ENCODE results near the gene STYXL1.

STYXL1 gene

DNA sequence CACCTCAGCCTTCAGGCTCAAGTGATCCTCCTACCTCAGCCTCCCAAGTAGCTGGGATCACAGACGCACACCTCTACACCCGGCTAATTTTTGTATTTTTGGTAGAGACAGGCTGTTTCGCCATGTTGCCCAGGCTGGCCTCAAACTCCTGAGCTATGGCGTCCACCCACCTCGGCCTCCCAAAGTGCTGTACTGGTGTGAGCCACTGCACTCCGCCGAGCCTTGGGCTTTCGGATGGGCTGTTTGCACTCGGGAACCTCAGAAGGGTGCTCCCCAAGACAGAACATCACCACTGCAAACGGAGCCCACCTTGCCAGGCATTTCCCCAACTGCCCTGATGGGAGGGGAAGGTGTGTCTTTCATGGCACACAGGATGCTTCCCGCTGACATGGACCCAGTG, 80.7 kb downstream of the STYXL1 start:
- H3K27ac Mint-ChIP-seq: peak overlapping the region in 1 of 2 donors; percentile 49

DNA sequence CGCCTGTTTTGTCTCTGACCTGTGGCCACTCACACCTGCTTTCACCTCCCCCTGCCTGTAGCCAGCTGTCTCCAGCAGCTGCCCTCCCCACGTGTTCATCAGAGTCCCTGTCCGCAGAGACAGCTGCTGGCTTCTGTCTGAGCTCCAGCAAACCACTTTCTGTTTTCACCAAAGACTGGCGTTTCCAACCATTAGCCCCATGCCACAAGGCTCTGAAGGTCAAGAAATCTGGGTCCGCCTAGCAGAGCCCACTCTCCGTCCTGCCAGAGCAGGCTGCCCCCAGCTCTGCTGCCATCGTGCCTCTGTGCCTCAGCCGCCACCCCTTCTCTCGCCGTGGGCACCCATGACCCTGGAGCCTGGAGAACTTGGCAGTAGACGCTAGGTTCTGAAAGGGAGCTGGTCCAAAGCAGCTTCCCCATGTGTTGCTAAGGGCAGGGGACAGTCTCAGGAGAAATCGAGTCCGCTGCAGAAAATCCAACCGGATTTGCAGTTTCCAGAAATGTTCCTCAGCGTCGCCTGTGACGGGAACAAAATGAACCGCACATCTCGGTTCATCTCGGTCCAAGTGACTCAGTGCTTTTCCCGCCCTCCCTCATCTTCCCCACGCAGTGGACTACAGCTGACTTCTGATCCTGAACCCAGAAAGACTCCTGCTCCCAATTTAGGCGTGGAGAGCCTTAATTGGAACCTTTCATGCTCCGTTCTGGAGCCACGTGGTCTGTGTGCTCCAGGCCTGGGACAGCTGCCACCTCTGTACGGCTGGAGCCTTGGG, 81.4 kb downstream of the STYXL1 start:
- Mint-ChIP-seq H3K27me3 (no peaks in the 10 kb centered on the region), H3K4me3 (no peak overlapping the region), H3K36me3 (ENCODE audit: insufficient read depth) (peaks cover 15% of the 10 kb centered on the region), H3K4me1 (ENCODE audit: low read depth in 2 of 2) (peaks cover 0 to 4% of the 10 kb centered on the region in 2 donors), H3K9me3 (no peaks in the 10 kb centered on the region), H3K27ac (no peak overlapping the region)
- ATAC-seq (replicated peaks) (no peak), DNase-seq (no peak)

More for the DNA sequence above, 80.7 kb downstream of the STYXL1 start:
- no peak for ATAC-seq (replicated peaks)
- H3K36me3 Mint-ChIP-seq (ENCODE audit: insufficient read depth): peaks cover 10% of the 10 kb centered on the region
- H3K4me1 Mint-ChIP-seq (ENCODE audit: low read depth in 2 of 2): peaks cover 0 to 6% of the 10 kb centered on the region in 2 donors
- no peaks in the 10 kb centered on the region for H3K9me3 Mint-ChIP-seq
- H3K27me3 Mint-ChIP-seq: no peaks in the 10 kb centered on the region
- H3K4me3 Mint-ChIP-seq: no peak overlapping the region
- no peak for DNase-seq

DNA sequence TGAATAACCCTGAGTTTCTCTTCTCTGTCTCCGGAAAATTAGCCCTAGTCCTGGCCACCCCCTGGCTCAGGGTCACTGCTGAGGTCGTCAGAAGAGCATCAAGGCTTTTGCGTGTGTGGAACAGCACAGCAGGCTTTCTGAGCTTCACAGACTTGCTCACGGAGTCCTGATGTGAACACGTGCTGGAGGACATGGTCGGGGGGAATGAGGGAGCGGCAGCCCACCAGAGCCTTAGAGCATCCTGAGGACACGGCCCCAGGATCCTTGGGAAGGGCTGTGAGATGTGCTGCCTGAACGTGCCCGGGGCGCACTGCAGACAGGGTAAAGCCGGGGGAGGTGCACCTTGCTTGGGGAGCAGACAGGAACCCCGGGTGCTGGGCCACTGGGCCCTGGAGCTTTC, 82.2 kb downstream of the STYXL1 start:
- H3K4me1 Mint-ChIP-seq (ENCODE audit: low read depth in 2 of 2): peaks cover 0 to 4% of the 10 kb centered on the region in 2 donors
- H3K27ac Mint-ChIP-seq: no peak overlapping the region
- H3K27me3 Mint-ChIP-seq: no peaks in the 10 kb centered on the region
- H3K9me3 Mint-ChIP-seq: no peaks in the 10 kb centered on the region
- H3K36me3 Mint-ChIP-seq (ENCODE audit: insufficient read depth): peaks cover 15% of the 10 kb centered on the region
- H3K4me3 Mint-ChIP-seq: no peak overlapping the region
- no peak for ATAC-seq (replicated peaks)
- no peak for DNase-seq

DNA sequence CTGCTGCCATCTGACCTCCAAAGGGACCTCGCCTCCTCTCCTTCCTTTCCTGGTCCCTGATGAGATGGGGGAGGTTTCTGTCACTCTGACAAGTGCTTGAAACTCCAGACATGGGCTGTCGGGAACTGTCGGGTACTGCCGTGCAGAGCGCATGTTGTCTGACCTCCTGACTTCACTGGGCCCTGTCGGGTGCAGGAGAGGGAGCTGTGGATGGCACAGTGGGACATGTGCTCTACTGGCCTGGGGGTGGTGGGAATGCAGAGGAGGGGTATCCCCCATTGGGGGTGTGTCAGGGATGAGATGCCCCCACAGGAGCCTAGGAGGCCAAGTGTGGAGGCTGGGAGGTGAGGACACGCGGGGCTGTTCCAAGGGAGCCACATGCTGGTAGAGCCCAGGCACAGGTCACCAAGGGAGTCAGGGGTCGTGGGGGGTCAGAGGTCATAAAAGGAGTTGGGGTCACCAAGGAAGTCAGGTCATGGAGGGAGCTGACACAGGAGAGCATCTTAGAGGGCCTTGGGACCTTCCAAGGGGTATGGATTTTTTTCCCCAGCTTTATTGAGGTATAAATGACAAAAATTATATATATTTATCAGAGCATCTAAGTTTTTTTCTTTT, 84.3 kb downstream of the STYXL1 start:
- H3K27me3 Mint-ChIP-seq: no peaks in the 10 kb centered on the region
- H3K27ac Mint-ChIP-seq: peak overlapping the region in 1 of 2 donors; percentile 41
- ATAC-seq (replicated peaks) (no peak), DNase-seq (no peak)
- H3K4me1 Mint-ChIP-seq (ENCODE audit: low read depth in 2 of 2): peaks cover 0 to 4% of the 10 kb centered on the region in 2 donors
- H3K4me3 Mint-ChIP-seq: no peak overlapping the region
- peaks cover 18% of the 10 kb centered on the region for H3K36me3 Mint-ChIP-seq (ENCODE audit: insufficient read depth)
- H3K9me3 Mint-ChIP-seq: no peaks in the 10 kb centered on the region

DNA sequence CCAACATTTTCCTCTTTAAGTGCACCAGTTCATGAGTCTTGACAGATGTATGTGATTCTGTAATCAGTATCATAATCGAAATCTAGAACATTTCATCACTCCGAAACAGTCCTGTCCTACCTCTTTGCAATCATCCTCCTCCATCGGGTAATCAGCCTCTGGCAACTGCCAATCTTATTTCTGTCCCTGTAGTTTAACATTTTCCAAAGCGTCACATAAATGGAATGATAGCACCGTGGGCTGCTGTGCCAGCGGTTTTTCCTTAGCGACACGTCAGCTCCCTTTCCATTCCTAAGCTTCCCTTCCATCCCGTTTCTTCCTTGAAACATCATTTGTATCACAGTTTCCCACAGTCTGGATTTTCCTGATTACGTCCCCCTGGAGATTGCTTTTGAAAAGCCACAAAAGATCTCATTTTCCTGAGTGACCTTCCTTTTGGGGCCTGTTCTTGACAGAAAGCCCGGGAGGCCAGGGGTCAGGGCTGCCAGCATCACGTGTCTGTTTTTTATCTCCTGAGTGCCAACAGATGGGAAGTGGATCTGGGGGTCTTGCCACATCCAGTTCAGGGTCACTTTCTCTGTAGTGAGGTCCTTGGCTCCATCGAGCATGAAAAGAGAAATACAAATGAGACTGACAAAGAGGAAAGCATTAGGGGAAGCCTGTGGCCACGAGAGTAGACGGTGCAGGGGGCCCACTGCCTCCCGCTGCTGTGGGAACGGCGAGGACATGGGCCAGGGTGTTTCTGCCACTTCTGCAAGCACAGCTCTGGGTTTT, 85.0 kb downstream of the STYXL1 start:
- no peak overlapping the region for H3K27ac Mint-ChIP-seq
- peaks cover 16% of the 10 kb centered on the region for H3K36me3 Mint-ChIP-seq (ENCODE audit: insufficient read depth)
- no peak overlapping the region for H3K4me3 Mint-ChIP-seq
- peaks cover 0 to 4% of the 10 kb centered on the region in 2 donors for H3K4me1 Mint-ChIP-seq (ENCODE audit: low read depth in 2 of 2)
- H3K27me3 Mint-ChIP-seq: no peaks in the 10 kb centered on the region
- ATAC-seq (replicated peaks) (no peak), DNase-seq (no peak)
- H3K9me3 Mint-ChIP-seq: no peaks in the 10 kb centered on the region

DNA sequence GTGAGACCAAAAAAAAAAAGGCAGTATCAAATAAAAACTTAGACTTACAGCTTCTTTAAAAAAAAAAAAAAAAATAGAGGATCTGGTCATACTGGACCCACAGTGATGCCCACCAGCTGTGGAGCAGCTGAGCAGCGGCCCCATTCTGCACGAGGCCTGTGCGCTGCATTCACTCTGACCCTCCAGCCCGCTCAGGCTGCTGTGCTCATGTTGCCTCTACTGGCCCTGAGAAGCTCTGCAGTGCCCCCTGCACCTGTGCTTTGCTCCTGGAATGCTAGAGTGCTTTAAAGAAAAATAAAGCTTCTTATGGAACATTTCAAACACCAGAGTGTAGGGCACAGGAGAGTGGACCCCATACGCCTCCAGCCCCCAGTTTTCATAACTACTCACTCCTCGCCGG, 86.6 kb downstream of the STYXL1 start:
- H3K27me3 Mint-ChIP-seq: no peaks in the 10 kb centered on the region
- H3K36me3 Mint-ChIP-seq (ENCODE audit: insufficient read depth): peaks cover 16% of the 10 kb centered on the region
- H3K9me3 Mint-ChIP-seq: no peaks in the 10 kb centered on the region
- ATAC-seq (replicated peaks) (no peak), DNase-seq (no peak)
- H3K4me1 Mint-ChIP-seq (ENCODE audit: low read depth in 2 of 2): peaks cover 0 to 4% of the 10 kb centered on the region in 2 donors
- H3K27ac Mint-ChIP-seq: no peak overlapping the region
- H3K4me3 Mint-ChIP-seq: no peak overlapping the region

DNA sequence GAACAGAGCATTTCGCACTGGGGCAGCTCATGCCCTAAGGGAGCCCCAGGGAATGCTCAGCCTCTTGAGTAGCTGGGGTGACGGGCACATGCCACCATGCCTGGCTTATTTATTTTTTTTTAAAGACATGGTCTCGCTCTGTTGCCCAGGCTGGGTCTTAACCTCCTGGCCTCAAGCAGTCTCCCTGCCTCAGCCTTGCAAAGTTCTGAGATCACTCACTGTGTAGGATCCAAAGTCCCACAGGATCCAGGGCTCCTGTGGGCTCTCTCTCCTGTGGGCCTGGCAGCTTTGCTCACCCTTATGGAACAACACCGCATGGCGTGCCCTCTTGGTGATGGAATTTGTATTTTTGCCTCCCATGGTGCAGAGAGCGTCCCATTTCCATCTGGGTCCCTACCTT, 87.4 kb downstream of the STYXL1 start:
- no peak overlapping the region for H3K4me3 Mint-ChIP-seq
- peaks cover 16% of the 10 kb centered on the region for H3K36me3 Mint-ChIP-seq (ENCODE audit: insufficient read depth)
- H3K4me1 Mint-ChIP-seq (ENCODE audit: low read depth in 2 of 2): peaks cover 0 to 4% of the 10 kb centered on the region in 2 donors
- ATAC-seq (replicated peaks): no peak
- H3K27ac Mint-ChIP-seq: no peak overlapping the region
- H3K27me3 Mint-ChIP-seq: no peaks in the 10 kb centered on the region
- no peaks in the 10 kb centered on the region for H3K9me3 Mint-ChIP-seq
- no peak for DNase-seq

DNA sequence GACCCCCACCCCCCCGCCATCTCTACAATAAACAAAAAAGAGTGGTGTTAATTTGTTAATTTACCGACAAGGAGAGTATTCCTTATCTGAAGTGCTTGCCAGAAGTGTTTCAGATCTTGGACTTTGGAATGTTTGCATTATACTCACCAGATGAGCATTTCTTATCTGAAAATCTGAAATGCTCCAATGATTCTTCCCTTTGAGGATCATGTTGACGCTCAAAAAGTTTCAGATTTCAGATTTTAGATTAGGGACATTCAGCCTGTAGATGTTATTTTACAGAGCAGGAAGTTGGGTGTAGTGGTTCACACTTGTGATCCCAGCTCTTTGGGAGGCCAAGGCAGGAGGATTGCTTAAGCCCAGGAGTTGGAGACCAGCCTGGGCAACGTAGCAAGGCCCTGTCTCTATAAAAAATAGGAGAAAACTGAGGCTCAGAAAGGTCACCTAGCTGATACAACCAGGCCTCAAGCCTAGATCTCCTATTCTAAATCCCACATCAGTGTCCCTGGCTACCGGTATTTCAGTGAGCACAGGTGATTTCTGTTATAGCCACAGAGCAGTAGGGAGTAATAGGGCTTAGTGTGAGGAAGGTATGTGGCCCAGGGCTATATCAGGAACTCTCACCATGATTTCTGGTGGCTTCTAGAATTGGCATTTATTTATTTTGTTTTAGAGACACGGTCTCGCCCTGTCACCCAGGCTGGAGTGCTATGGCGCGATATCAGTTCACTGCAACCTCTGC, 88.8 kb downstream of the STYXL1 start:
- no peak for DNase-seq
- no peak for ATAC-seq (replicated peaks)
- peaks cover 0 to 5% of the 10 kb centered on the region in 2 donors for H3K4me1 Mint-ChIP-seq (ENCODE audit: low read depth in 2 of 2)
- no peak overlapping the region for H3K27ac Mint-ChIP-seq
- peaks cover 22% of the 10 kb centered on the region for H3K36me3 Mint-ChIP-seq (ENCODE audit: insufficient read depth)
- H3K4me3 Mint-ChIP-seq: no peak overlapping the region
- no peaks in the 10 kb centered on the region for H3K9me3 Mint-ChIP-seq
- H3K27me3 Mint-ChIP-seq: no peaks in the 10 kb centered on the region

DNA sequence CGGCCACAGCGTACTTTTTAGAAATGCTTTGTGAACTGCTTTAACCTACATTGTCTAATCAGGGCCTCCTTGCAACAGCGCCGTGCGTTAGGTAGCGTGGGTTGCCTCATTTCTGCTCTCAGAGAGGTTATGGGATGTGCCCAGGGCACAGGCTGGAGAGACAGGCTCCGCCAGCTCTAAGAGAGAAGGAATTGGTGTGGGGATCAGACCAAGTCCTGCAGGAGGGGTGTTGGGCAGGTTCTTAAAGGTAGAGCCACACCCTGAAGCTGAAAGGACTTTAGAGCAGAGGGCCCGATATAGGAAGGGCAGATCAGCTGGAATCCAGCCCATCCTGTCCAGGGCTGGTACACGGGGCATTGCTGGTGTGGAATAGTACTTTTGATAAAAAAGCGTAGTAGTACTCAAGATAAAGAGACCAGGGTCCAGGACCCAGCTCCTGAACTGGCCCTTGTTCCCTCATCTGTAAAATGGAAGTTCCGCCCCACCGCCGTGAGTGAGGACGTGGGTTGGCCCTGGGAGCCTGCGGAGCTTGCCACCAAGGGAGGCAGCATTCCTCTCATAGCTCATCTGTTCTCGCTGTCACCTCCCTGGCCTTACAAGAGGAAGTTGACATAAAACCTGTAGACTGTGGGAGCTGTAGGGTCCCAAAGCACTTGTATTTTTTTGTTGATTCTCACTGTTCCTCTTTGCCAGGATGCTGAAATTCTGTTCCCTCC, 90.6 kb downstream of the STYXL1 start:
- Mint-ChIP-seq H3K4me1 (ENCODE audit: low read depth in 2 of 2) (peaks cover 0 to 3% of the 10 kb centered on the region in 2 donors), H3K36me3 (ENCODE audit: insufficient read depth) (peaks cover 19% of the 10 kb centered on the region), H3K27me3 (no peaks in the 10 kb centered on the region), H3K27ac (peak overlapping the region in 1 of 2 donors; percentile 10), H3K9me3 (no peaks in the 10 kb centered on the region), H3K4me3 (no peak overlapping the region)
- no peak for DNase-seq
- no peak for ATAC-seq (replicated peaks)

DNA sequence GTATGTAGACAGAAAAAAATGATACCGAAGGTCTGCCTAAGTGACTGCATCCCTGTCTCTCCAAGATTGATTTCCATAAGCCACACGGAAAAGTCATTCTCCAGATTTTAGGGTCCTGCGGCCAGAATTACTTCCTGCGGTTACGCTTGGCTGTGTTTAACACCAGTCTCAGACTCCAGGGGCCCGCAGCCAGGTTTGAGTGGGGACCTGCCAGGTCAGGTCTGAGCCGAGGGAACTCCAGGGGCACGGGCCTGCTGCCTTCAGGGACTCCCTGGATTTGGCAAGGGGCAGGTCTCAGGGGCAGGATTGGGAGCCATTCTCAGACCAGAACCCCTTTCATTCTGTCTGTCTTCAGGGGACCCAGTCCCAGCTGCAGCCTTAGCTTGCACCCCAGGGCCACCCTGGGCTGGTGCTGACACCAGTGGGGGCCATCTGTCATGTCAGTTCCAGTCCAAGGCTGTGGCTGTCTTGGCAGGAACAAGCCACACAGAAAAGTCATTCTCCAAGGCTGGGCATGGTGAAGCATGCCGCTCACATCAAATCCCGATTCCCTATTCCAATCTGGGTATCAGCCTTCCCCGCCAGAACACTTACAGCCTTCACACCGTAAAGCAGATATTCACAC, 92.4 kb downstream of the STYXL1 start:
- H3K9me3 Mint-ChIP-seq: no peaks in the 10 kb centered on the region
- no peak for DNase-seq
- H3K27me3 Mint-ChIP-seq: no peaks in the 10 kb centered on the region
- peaks cover 11% of the 10 kb centered on the region for H3K36me3 Mint-ChIP-seq (ENCODE audit: insufficient read depth)
- peaks cover 0 to 3% of the 10 kb centered on the region in 2 donors for H3K4me1 Mint-ChIP-seq (ENCODE audit: low read depth in 2 of 2)
- H3K27ac Mint-ChIP-seq: no peak overlapping the region
- H3K4me3 Mint-ChIP-seq: no peak overlapping the region
- no peak for ATAC-seq (replicated peaks)

DNA sequence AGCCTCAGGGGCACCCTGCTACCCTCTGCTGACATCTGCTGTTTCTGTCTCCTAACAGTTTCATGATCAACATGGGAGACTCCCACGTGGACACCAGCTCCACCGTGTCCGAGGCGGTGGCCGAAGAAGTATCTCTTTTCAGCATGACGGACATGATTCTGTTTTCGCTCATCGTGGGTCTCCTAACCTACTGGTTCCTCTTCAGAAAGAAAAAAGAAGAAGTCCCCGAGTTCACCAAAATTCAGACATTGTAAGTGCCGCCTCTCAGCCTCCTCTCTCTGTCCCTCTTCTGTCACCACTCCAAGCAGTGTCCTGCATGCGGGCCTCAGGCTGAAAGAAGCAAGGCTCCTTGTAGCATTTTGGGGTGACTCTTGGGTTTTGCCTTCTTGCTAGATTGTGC, 93.9 kb downstream of the STYXL1 start:
- no peaks in the 10 kb centered on the region for H3K9me3 Mint-ChIP-seq
- no peak overlapping the region for H3K4me3 Mint-ChIP-seq
- H3K27me3 Mint-ChIP-seq: no peaks in the 10 kb centered on the region
- ATAC-seq (replicated peaks) (no peak), DNase-seq (no peak)
- H3K27ac Mint-ChIP-seq: no peak overlapping the region
- H3K4me1 Mint-ChIP-seq (ENCODE audit: low read depth in 2 of 2): peaks cover 3 to 4% of the 10 kb centered on the region in 2 donors
- H3K36me3 Mint-ChIP-seq (ENCODE audit: insufficient read depth): peaks cover 9% of the 10 kb centered on the region

DNA sequence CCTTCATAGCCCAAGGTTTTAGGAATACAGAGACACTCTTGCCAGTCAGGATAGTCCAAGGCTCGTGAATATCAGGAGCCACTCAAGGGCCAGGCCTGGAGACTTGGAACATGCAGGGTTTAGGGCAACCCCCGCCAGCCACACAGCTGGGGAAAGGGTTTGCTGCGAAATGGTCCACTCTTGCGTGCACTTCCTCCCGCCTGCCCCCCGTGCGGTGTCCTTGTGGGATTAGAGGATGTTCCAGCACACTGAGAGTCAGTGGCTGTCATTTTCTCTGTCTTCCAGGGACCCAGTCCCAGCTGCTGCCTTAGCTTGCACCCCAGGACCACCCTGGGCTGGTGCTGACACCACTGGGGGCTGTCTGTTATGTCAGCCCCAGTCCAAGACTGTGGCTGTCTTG, 94.4 kb downstream of the STYXL1 start:
- H3K27ac Mint-ChIP-seq: no peak overlapping the region
- H3K4me3 Mint-ChIP-seq: no peak overlapping the region
- peaks cover 3 to 9% of the 10 kb centered on the region in 2 donors for H3K4me1 Mint-ChIP-seq (ENCODE audit: low read depth in 2 of 2)
- no peaks in the 10 kb centered on the region for H3K9me3 Mint-ChIP-seq
- H3K36me3 Mint-ChIP-seq (ENCODE audit: insufficient read depth): peaks cover 11% of the 10 kb centered on the region
- DNase-seq: no peak
- H3K27me3 Mint-ChIP-seq: no peaks in the 10 kb centered on the region
- no peak for ATAC-seq (replicated peaks)

Measured in effector memory CD8-positive, alpha-beta T cell (primary cell).